HG02884 (cell line): Measurements from ENCODE around the gene C2orf49.
"Not testable (repeated sequence)": the region's sequence is repeated elsewhere in the genome, so short reads cannot be mapped to it uniquely, and the experiment has no call there.

Experiments used
- ATAC-seq: cut with Tn5 transposase; IDR thresholded peaks from one replicate; pipeline ENCODE4 v1.9.1; 2021; ENCODE audit warnings: mild to moderate bottlenecking, moderate library complexity; ENCODE audit not compliant: unreplicated experiment

Gene C2orf49

GRCh38 chr2:105320651-105321215 is 16.6 kb upstream of the C2orf49 start:
- ATAC-seq = no peak

DNA sequence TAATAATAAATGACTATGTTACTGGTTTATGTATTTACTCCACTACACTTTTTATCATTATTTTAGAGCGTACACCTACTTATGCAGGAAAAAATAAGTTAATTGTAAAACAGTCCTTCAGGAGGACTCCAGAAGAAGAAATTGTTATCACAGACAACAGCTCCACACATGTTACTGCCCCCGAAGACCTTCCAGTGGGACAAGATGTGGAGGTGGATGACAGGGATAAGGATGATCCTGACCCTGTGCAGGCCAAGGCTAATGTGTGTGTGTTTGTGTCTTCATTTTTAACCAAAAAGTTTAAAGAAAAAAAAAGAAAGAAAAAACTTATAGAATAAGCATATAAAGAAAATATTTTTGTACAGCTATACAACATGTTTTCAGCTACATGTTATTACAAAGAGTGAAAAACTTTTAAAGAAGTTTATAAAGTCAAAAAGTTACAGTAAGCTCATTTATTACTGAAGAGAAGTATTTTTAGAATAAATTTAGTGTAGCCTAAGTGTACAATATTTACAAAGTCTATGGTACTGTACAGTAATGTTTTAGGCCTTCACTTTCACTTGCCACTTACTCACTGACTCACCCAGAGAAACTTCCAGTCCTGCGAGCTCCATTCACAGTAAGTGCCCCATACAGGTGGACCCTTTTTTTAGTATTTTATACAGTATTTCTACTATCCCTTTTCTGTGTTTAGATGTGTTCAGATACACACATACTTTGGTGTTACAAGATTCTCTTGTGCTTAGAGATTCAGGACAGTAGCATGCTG is 15.3 kb upstream of the C2orf49 start:
- ATAC-seq = peak; percentile 39

- no peak for ATAC-seq
These were observed 14.2 kb upstream of the C2orf49 start for GRCh38 chr2:105323111-105323510.

DNA sequence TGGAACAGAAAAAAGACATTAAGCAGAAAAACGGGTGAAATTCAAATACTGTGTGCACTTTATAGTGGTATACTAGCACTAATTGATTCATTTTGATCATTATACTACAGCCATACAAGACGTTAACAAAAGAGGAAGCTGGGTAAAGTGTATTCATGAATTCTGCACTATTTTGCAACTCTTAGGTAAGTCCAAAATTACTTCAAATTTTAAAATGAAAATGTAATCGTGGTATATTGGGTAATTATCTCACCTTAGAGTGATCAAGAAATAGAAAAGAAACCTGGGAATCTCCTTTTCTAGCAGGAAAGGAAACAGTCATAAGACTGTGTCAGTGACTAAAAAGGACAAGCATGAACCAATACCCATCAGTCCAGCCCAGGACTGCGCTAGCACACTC is 13.2 kb upstream of the C2orf49 start:
- ATAC-seq = no peak

- ATAC-seq = no peak
These were observed 12.6 kb upstream of the C2orf49 start for GRCh38 chr2:105324732-105325131.

GRCh38 chr2:105325389-105325963 is 11.9 kb upstream of the C2orf49 start:
- no peak for ATAC-seq

DNA sequence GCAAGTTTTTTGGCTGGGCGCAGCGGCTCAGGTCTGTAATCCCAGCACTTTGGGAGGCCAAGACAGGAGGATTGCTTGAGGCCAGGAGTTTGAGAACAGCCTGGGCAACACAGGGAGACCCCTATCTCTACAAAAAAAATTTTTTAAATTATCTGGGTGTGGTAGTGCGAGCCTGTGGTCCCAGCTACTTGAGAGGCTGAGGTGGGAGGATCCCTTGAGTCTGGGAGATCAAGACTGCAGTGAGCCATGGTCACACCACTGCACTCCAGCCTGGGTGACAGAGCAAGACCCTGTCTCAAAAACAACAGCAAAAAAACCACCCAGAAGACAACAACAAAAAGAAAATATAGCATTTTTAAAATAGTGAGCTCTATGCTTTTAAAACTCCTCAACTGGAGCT is 10.1 kb upstream of the C2orf49 start:
- ATAC-seq = not testable (repeated sequence)

DNA sequence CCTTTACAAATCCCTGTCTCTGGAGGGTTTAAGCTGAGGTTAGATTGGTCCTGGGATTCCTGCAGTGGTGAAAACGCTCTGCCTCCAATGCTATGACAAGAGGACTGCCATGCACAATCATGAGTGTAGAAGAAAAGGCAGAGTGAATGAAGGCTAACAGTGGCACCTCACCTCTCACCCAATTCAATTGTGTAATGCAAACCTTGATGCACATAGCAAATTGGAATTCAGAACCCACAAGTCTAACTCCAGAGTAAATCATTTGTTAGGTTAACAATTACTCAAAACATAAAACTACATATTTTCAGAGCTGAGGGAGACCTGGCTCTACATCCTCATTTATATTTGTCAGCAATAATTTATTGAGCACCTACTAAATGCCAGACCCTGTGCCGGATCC is 9.7 kb upstream of the C2orf49 start:
- ATAC-seq = no peak

DNA sequence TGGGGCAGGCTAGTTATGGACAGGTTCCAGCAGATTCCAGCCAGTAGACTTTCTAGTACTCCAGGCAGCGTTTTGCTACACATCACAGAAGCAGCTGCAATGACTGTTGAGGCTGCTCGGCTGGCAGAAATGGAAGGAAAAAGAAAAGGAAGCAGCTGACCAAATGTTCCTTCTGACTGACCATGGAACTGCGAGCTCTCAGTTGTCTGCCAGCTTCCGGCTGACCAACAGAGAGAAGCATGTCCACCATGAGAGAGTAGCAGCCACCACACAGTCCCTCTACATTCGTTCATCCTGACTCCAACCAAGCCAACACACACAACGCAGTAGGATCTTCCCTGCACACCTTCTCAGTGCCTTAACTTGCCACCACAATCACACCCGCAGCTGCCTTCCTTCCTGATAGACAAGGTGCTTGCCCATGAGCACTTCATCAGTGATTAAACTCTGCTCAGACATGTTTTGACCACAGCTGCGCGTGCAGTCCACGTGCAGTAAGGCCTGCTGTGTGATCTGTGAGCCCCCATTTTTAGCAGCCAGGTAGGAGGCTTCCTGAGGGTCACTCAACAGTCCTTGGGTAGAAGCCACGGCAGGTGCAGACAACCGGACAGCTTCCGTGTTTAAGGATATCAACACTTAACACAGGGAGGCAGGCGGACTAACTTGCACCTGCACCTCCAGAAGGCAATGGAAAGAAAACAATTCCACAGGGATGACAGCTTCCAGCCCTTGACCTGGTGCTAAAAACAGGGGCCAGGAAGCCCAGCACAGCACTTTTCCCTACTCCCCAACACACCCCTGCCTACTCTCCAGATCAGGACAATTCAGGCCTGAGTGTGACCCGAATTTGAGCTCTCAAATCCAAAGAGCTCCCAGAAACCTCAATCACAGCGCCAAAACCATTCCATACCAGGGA is 8.8 kb upstream of the C2orf49 start:
- no peak for ATAC-seq

DNA sequence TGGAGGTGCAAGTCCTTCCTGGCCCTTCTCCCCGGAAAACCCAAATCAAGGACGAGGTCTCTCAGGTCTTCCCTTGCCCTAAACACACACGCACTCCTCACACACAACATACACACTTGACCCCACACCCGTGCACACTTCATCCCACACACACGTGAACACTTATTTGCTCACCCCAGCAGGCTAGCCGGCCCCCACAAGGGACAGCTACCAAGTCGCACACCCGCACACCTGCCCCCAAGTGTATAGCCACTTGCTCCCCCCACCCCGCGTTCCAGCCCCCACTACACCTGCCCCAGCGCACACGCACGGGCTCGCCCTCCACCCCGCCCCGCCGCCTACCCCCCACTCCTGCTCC is 8.2 kb upstream of the C2orf49 start:
- no peak for ATAC-seq

GRCh38 chr2:105329561-105330495 is 7.5 kb upstream of the C2orf49 start, which contains the start of gene TGFBRAP1:
TGFBRAP1 (minus strand) TSS chr2:105329735; CDS start chr2:105308301, 21,434 bp downstream.
- peak; percentile 70 for ATAC-seq

DNA sequence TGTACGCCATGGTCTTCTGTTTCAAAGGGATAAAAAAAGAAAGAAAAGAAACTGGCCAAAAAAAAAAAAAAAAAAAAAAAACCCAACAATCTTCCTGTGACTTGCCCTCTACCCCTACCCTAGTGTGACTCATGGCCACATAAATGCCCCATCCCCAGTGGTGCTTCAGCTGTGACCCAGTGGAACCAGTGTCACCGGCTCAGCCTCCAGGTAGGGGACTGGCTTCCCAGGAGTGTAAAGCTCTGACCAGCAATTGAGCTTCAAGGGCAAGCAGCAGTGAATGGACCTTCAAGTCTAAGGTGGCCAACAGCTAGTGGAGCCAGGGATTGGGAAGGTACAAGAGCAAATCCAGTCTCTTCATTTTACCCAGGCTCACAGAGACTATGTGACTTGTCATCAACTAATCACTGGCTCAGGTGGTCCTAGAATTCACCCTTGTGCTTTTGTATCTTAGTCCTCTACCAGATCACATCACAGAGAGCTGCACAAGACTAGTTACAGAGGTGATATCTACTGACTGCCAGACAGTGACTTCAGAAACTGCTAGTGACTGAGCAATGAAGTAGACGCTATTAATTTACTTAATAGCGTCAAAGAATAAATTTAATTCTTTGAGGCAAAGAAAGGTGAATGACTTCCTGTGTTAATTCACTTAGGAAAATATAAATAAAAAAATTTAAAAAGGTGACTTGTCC is 6.5 kb upstream of the C2orf49 start:
- ATAC-seq = no peak

DNA sequence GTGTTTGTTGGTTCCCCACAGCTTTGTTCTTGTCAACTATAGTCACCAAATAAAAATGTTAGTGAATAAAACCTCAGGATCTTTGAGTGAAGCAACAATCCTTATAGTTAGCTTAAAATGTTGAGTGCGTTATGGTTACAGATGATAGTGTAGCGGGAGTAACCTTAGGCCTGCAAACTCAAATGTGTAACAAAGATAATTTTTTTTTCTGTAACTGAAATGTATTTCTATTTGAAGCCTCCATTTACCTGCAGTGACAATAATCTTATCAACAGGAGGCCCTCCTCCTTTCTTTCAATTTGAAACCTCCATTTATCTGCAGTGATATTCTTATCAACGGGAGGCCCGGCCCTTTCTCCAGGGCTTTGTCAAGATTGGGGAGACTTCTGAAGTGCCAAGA is 3.1 kb upstream of the C2orf49 start:
- ATAC-seq = no peak

DNA sequence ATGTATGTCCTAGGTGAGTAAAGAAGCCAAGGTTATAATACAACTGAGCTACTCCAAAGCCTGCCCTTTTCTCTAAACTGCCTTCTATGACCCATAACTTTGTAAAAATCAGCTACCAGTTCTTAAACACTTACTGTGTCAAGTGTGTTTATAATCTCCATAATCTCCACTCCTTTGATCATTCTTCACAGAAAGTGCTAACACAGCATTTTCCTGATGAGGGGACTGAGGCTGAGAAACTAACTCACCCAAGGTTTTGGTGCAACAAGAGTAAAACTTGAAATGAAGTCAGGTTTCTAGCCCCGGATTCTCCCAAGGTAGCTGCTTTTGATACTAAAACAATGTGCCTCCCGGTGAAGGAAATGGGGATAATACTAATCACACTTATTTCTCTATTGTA is 1.9 kb upstream of the C2orf49 start:
- ATAC-seq = no peak

GRCh38 chr2:105336786-105337121 is 586 bp upstream of the C2orf49 start:
- ATAC-seq = no peak

DNA sequence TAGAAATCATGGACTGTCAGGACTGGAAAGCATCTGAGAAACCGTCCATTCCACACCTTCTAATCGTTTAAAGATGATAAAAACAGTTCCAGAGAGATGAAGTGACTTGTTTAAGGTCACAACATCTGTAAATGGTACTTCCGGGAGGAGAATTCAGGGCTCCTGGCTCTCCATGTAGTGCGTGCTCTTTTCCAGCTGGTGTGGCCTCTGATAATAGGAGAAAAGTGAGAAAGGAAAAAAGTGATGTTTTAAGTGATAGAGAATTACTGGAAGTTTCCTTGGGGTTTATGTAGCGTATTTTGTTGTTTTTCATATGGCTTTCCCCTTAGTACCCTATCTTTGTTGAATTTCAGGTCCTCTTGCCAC is 663 bp downstream of the C2orf49 start:
- ATAC-seq = no peak

GRCh38 chr2:105339414-105339813 is 2.1 kb downstream of the C2orf49 start:
- ATAC-seq = no peak

DNA sequence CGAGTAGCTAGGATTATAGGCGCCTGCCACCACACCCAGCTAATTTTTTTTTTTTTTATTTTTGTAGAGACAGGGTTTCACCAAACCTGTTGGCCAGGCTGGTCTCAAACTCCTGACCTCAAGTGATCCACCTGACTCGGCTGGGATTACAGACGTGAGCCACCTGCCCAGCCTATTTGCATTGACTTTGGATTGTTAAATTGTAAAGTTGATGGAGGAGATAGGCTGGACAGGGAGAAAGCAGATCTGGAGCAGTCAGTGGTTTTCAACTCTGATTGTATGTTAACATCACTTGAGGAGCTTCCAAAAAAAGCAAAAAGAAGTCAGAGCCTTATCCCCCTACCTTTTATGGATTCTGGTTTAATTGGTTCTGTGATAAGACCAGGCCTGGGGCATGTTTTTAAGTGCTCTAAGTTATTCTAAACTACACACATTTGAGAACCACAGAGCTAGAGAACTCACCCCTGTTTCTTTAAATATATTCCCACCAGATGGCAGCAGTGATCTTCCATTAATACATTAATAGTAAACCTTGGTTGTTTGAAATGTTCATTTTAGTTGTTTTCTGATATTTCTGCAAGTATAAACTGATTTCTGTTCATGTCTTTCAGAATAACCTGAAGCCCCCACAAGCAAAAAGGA is 7.5 kb downstream of the C2orf49 start:
- ATAC-seq = no peak

DNA sequence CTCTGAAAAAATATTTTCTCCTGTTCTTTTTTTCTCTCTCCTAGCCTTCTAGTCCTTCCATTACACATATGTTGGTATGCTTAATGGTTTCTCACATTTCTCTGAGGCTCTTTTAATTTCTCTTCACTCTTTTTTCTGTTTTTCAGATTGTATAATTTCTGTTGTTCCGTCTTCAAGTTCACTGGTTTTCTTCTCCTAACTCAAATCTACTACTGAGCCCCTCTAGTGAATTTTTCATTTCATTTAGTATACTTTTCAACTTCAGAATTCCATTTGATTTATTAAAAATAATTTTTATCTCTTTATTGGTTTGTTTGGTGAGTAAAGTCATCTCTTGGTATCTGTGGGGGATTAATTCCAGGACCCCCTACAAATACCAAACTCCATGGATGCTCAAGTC is 19.8 kb downstream of the C2orf49 start:
- no peak for ATAC-seq
